HG02763 (cell line): Measurements from ENCODE around the gene CASTOR1.

Source experiments
- ATAC-seq: cut with Tn5 transposase; IDR thresholded peaks from one replicate; pipeline ENCODE4 v1.9.1; 2021; ENCODE audit warnings: mild to moderate bottlenecking, moderate library complexity; ENCODE audit not compliant: unreplicated experiment

Gene CASTOR1

GRCh38 chr22:30301995-30302809 lies 12.9 kb upstream of the CASTOR1 start:
- ATAC-seq, result no peak

- ATAC-seq, result no peak
These were observed 10.0 kb upstream of the CASTOR1 start for GRCh38 chr22:30299322-30299721.

- ATAC-seq, result no peak
These were observed 8.8 kb upstream of the CASTOR1 start for GRCh38 chr22:30297991-30298701.

- ATAC-seq, result no peak
These were observed 8.1 kb upstream of the CASTOR1 start for GRCh38 chr22:30297276-30297990.

- no peak for ATAC-seq
These were observed 7.5 kb upstream of the CASTOR1 start for GRCh38 chr22:30296833-30297232.

GRCh38 chr22:30296324-30296723 lies 7.0 kb upstream of the CASTOR1 start:
- ATAC-seq, result no peak

GRCh38 chr22:30295576-30295975 lies 6.3 kb upstream of the CASTOR1 start:
- ATAC-seq, result no peak

- ATAC-seq, result no peak
These were observed 5.5 kb upstream of the CASTOR1 start for GRCh38 chr22:30294830-30295229.

- ATAC-seq, result no peak
These were observed 4.8 kb upstream of the CASTOR1 start for GRCh38 chr22:30294066-30294465.

- no peak for ATAC-seq
These were observed 3.7 kb upstream of the CASTOR1 start for GRCh38 chr22:30293026-30293425.

- no peak for ATAC-seq
These were observed 3.0 kb upstream of the CASTOR1 start for GRCh38 chr22:30292069-30292970.

- no peak for ATAC-seq
These were observed 2.0 kb upstream of the CASTOR1 start for GRCh38 chr22:30291058-30291892.

GRCh38 chr22:30290342-30291057 lies 1.2 kb upstream of the CASTOR1 start:
- ATAC-seq, result no peak

- ATAC-seq, result peak; percentile 8
These were observed 642 bp upstream of the CASTOR1 start for GRCh38 chr22:30289980-30290313.

- no peak for ATAC-seq
These were observed 725 bp downstream of the CASTOR1 start for GRCh38 chr22:30288419-30289140.

GRCh38 chr22:30287648-30288418 lies 1.5 kb downstream of the CASTOR1 start:
- no peak for ATAC-seq

GRCh38 chr22:30286813-30287647 lies 2.3 kb downstream of the CASTOR1 start:
- ATAC-seq, result no peak
